ENCODE data around the gene RAB3C.

DNA sequence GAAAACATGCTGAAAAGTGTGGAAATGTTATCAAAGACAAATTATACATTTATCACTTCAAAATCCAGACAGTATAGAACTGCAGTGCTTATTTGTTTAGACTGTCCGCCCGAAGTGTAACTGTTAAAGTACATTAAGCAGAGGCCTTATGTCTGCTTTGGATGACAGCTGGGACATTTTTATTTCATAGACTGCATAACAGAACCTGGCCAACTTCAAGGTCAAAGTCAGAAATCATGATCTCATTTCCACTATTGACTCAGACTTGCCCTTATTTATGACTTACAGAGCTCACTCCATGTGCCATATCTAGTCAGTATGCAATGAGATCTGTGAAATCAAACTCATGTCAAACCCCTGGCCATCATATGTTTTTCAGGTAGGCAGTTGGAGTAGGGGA is 87.7 kb downstream of the RAB3C start:
- TF ChIP-seq, protein P1, sequence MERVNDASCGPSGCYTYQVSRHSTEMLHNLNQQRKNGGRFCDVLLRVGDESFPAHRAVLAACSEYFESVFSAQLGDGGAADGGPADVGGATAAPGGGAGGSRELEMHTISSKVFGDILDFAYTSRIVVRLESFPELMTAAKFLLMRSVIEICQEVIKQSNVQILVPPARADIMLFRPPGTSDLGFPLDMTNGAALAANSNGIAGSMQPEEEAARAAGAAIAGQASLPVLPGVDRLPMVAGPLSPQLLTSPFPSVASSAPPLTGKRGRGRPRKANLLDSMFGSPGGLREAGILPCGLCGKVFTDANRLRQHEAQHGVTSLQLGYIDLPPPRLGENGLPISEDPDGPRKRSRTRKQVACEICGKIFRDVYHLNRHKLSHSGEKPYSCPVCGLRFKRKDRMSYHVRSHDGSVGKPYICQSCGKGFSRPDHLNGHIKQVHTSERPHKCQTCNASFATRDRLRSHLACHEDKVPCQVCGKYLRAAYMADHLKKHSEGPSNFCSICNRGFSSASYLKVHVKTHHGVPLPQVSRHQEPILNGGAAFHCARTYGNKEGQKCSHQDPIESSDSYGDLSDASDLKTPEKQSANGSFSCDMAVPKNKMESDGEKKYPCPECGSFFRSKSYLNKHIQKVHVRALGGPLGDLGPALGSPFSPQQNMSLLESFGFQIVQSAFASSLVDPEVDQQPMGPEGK (CRISPR knock-in tag; IDR thresholded peaks at IDR 0.05; ENCODE audit: borderline replicate concordance), result no peak
- TF ChIP-seq ZFP30 (CRISPR knock-in tag; IDR thresholded peaks at IDR 0.05) (no peak), OSR1 (CRISPR knock-in tag; IDR thresholded peaks at IDR 0.05) (no peak), CSRNP3 (CRISPR knock-in tag; IDR thresholded peaks at IDR 0.05) (no peak), ZNF565 (CRISPR knock-in tag; conservative IDR thresholded peaks at IDR 0.05; ENCODE audit: low read depth) (no peak), ZFP3 (CRISPR knock-in tag; IDR thresholded peaks at IDR 0.05) (no peak), TCF4 (CRISPR knock-in tag; IDR thresholded peaks at IDR 0.05; ENCODE audit: borderline replicate concordance) (no peak)

Measured in SK-N-SH treated with all-trans-retinoic acid at 6 μM for 48 hours (cell line).